Measurements from ENCODE around the gene LDLR. TPM values are rescaled to one million over a fixed set of nuclear protein-coding genes. Genes with fewer than 3 reads are reported as not detected.

Gene LDLR
- 10 to 100 TPM; 63.8 to 83.5 TPM for total RNA-seq

- Mint-ChIP-seq H3K27me3 (no peaks in the 10 kb centered on the region), H3K36me3 (ENCODE audit: low read depth) (peaks cover 49% of the 10 kb centered on the region), H3K27ac (peak within 1 kb of the TSS; percentile 98), H3K9me3 (no peaks in the 10 kb centered on the region), H3K4me3 (peak within 1 kb of the TSS; percentile 90), H3K4me1 (peaks cover under 1% of the 10 kb centered on the region)
- peak; percentile 44 for ATAC-seq (replicated peaks)
These were observed at the start of gene LDLR for GRCh38 chr19:11089254-11090013. LDLR (plus strand) TSS chr19:11089463; CDS start chr19:11089549, 86 bp downstream.

DNA sequence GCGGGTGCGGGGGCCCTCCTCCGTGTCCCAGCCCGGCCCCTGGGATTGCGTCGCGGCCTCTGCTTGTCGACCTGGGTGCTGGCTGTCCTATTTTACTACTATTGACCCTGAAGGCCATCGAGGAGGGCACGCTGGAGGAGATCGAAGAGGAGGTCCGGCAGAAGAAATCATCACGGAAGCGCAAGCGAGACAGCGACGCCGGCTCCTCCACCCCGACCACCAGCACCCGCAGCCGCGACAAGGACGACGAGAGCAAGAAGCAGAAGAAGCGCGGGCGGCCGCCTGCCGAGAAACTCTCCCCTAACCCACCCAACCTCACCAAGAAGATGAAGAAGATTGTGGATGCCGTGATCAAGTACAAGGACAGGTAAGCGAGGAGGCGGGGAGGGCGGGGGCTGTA is 48.1 kb upstream of the LDLR start:
- Mint-ChIP-seq H3K27ac (peak overlapping the region; percentile 25), H3K4me1 (no peaks in the 10 kb centered on the region)
- no peak for ATAC-seq (replicated peaks)

GRCh38 chr19:11041966-11042627 is 47.2 kb upstream of the LDLR start:
- H3K27me3 Mint-ChIP-seq, result no peaks in the 10 kb centered on the region
- peaks cover 78% of the 10 kb centered on the region for H3K36me3 Mint-ChIP-seq (ENCODE audit: low read depth)
- peak overlapping the region; percentile 20 for H3K27ac Mint-ChIP-seq
- no peak overlapping the region for H3K4me3 Mint-ChIP-seq
- H3K4me1 Mint-ChIP-seq, result no peaks in the 10 kb centered on the region
- no peaks in the 10 kb centered on the region for H3K9me3 Mint-ChIP-seq
- no peak for ATAC-seq (replicated peaks)

More for the DNA sequence above, 48.1 kb upstream of the LDLR start:
- Mint-ChIP-seq H3K4me3 (no peak overlapping the region), H3K9me3 (no peaks in the 10 kb centered on the region), H3K27me3 (no peaks in the 10 kb centered on the region), H3K36me3 (ENCODE audit: low read depth) (peaks cover 78% of the 10 kb centered on the region)

DNA sequence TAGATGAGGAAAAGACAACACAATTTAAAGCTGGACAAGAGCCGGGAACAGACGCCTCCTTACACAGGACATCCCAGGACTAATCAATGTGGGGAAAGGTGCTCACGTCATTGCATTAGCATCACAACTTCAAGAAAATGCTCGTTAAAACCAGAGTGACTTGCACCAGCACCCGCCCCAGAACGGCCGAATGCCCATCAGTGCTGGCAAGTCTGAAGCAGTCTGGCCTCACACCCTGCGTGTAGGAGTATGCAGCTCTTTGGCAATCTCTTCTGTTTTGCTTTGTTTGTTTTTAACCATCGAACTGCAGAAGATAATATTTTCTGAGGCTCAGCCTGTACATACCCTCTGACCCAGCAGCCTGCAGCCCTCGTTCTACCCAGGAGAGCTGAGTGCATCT is 44.8 kb upstream of the LDLR start:
- ATAC-seq (replicated peaks), result no peak
- Mint-ChIP-seq H3K27ac (no peak overlapping the region), H3K36me3 (ENCODE audit: low read depth) (peaks cover 60% of the 10 kb centered on the region), H3K9me3 (no peaks in the 10 kb centered on the region), H3K27me3 (no peaks in the 10 kb centered on the region), H3K4me3 (no peak overlapping the region), H3K4me1 (peaks cover 8% of the 10 kb centered on the region)

GRCh38 chr19:11045536-11045935 is 43.7 kb upstream of the LDLR start:
- no peak overlapping the region for H3K27ac Mint-ChIP-seq
- H3K4me1 Mint-ChIP-seq, result peaks cover 8% of the 10 kb centered on the region
- peaks cover 57% of the 10 kb centered on the region for H3K36me3 Mint-ChIP-seq (ENCODE audit: low read depth)

GRCh38 chr19:11046605-11047354 is 42.5 kb upstream of the LDLR start:
- H3K9me3 Mint-ChIP-seq, result no peaks in the 10 kb centered on the region
- no peak for ATAC-seq (replicated peaks)
- H3K4me1 Mint-ChIP-seq, result peaks cover 8% of the 10 kb centered on the region
- no peak overlapping the region for H3K27ac Mint-ChIP-seq
- no peaks in the 10 kb centered on the region for H3K27me3 Mint-ChIP-seq
- no peak overlapping the region for H3K4me3 Mint-ChIP-seq
- peaks cover 46% of the 10 kb centered on the region for H3K36me3 Mint-ChIP-seq (ENCODE audit: low read depth)

More at GRCh38 chr19:11045536-11045935, 43.7 kb upstream of the LDLR start:
- Mint-ChIP-seq H3K9me3 (no peaks in the 10 kb centered on the region), H3K27me3 (no peaks in the 10 kb centered on the region), H3K4me3 (no peak overlapping the region)
- ATAC-seq (replicated peaks), result no peak

GRCh38 chr19:11047866-11048265 is 41.4 kb upstream of the LDLR start:
- H3K27ac Mint-ChIP-seq, result no peak overlapping the region
- peaks cover 8% of the 10 kb centered on the region for H3K4me1 Mint-ChIP-seq
- no peak overlapping the region for H3K4me3 Mint-ChIP-seq
- H3K36me3 Mint-ChIP-seq (ENCODE audit: low read depth), result peaks cover 42% of the 10 kb centered on the region
- no peaks in the 10 kb centered on the region for H3K9me3 Mint-ChIP-seq
- no peaks in the 10 kb centered on the region for H3K27me3 Mint-ChIP-seq
- no peak for ATAC-seq (replicated peaks)

DNA sequence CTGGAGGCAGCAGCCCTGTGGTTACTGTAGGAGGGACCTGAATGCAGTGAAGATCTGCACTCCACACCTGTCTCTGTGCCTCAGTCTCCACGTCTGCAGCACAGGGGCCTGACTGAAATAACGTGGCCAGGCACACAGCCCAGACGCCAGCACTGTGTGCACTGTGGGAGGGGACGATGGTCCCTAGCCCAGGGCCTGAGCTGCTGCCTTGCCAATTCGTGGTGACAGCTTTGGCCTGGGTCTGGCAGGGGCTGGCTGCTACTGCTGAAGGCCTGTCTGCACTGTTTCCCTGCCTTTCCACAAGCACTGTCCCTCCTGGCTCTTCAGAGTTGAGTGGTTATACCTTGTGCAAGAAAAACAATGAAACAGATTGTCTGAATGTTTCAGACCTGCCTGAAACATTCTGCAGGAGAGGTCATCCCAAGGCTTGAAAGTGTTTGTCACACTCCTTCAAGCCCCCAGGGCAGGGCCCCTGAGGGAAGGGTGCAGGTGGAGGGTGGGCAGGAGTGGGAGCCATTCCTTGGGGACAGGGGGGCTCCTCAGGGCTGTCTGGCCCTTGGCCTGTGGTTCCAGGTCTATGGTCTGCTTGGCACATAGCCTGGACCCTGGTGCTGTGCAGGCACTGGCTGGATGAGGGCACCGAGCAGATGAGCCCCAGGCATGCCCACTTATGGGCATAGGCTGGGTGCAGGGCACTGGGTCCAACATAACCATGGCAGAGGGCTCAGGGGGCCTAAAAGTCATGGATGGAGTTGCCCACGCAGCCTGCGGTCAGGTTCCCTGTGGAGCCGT is 38.7 kb upstream of the LDLR start:
- Mint-ChIP-seq H3K27ac (peak overlapping the region; percentile 92), H3K27me3 (no peaks in the 10 kb centered on the region), H3K4me3 (no peak overlapping the region), H3K4me1 (peaks cover 8% of the 10 kb centered on the region), H3K36me3 (ENCODE audit: low read depth) (peaks cover 22% of the 10 kb centered on the region), H3K9me3 (no peaks in the 10 kb centered on the region)
- no peak for ATAC-seq (replicated peaks)

GRCh38 chr19:11053817-11054195 is 35.5 kb upstream of the LDLR start:
- no peaks in the 10 kb centered on the region for H3K27me3 Mint-ChIP-seq
- peaks cover 3% of the 10 kb centered on the region for H3K4me1 Mint-ChIP-seq
- peaks cover 13% of the 10 kb centered on the region for H3K36me3 Mint-ChIP-seq (ENCODE audit: low read depth)
- no peak overlapping the region for H3K27ac Mint-ChIP-seq
- no peak for ATAC-seq (replicated peaks)
- no peaks in the 10 kb centered on the region for H3K9me3 Mint-ChIP-seq
- H3K4me3 Mint-ChIP-seq, result no peak overlapping the region

- no peaks in the 10 kb centered on the region for H3K27me3 Mint-ChIP-seq
- H3K27ac Mint-ChIP-seq, result no peak overlapping the region
- H3K4me1 Mint-ChIP-seq, result no peaks in the 10 kb centered on the region
- H3K4me3 Mint-ChIP-seq, result no peak overlapping the region
- H3K9me3 Mint-ChIP-seq, result no peaks in the 10 kb centered on the region
- H3K36me3 Mint-ChIP-seq (ENCODE audit: low read depth), result peaks cover 14% of the 10 kb centered on the region
- no peak for ATAC-seq (replicated peaks)
These were observed 35.1 kb upstream of the LDLR start for GRCh38 chr19:11054200-11054599.

GRCh38 chr19:11054628-11055027 is 34.6 kb upstream of the LDLR start:
- Mint-ChIP-seq H3K27ac (no peak overlapping the region), H3K9me3 (no peaks in the 10 kb centered on the region), H3K4me1 (no peaks in the 10 kb centered on the region), H3K36me3 (ENCODE audit: low read depth) (peaks cover 18% of the 10 kb centered on the region), H3K27me3 (no peaks in the 10 kb centered on the region), H3K4me3 (no peak overlapping the region)
- no peak for ATAC-seq (replicated peaks)

GRCh38 chr19:11058246-11059030 is 30.8 kb upstream of the LDLR start:
- H3K27me3 Mint-ChIP-seq, result no peaks in the 10 kb centered on the region
- H3K36me3 Mint-ChIP-seq (ENCODE audit: low read depth), result peaks cover 33% of the 10 kb centered on the region
- no peak for ATAC-seq (replicated peaks)
- no peak overlapping the region for H3K27ac Mint-ChIP-seq
- H3K4me3 Mint-ChIP-seq, result no peak overlapping the region
- H3K4me1 Mint-ChIP-seq, result no peaks in the 10 kb centered on the region
- no peaks in the 10 kb centered on the region for H3K9me3 Mint-ChIP-seq

DNA sequence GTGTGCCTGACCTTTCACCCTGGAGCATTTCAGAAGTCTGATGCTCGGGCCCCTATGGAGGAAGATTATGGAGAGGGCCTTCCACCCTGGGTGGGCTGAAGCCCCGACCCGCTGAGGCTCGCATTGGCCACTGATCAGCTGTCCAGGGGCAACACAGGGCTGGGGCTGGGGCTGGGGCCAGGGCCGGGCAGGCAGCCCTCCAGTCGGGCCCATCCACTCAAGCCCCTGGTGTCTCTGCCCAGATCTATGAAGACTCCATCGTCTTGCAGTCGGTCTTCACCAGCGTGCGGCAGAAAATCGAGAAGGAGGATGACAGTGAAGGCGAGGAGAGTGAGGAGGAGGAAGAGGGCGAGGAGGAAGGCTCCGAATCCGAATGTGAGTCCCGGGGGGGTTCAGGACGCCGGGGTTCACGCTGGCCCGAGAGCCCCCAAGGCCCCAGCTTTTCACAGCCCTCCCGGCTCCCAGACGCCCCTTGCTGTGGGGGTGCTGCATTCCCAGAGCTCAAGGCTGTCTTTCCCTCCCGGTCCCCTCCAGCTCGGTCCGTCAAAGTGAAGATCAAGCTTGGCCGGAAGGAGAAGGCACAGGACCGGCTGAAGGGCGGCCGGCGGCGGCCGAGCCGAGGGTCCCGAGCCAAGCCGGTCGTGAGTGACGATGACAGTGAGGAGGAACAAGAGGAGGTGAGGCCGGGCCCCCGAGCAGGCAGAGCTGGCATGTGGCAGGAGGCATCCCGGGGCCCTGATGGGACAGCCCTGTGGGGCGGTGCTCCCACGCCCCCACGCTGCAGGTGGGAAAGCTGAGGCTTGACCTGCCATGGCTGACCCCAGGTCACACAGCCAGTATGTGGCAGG is 29.5 kb upstream of the LDLR start:
- no peaks in the 10 kb centered on the region for H3K9me3 Mint-ChIP-seq
- H3K4me3 Mint-ChIP-seq, result no peak overlapping the region
- H3K27me3 Mint-ChIP-seq, result no peaks in the 10 kb centered on the region
- ATAC-seq (replicated peaks), result no peak
- H3K4me1 Mint-ChIP-seq, result no peaks in the 10 kb centered on the region
- peaks cover 44% of the 10 kb centered on the region for H3K36me3 Mint-ChIP-seq (ENCODE audit: low read depth)
- H3K27ac Mint-ChIP-seq, result no peak overlapping the region
